Thymus (tissue), 2 donors: ENCODE results near the gene GGN. TPM values are rescaled to one million over a fixed set of nuclear protein-coding genes. Genes with fewer than 3 reads are reported as not detected.

ENCODE experiments used
- polyA plus RNA-seq: library from polyadenylated mRNA; stranded (reverse); fragments of 200-250 nt; gene quantifications from one replicate; pipeline ENCODE4 v1.2.3, GENCODE V29; 2013
- total RNA-seq: library from RNA; stranded (reverse); fragments of 120-200 nt; gene quantifications from one replicate; pipeline ENCODE4 v1.2.4, GENCODE V29; 2013
- donor health status: healthy.

Gene GGN
- total and polyA plus RNA-seq, 2 donors = 0.07 TPM; not detected in 1

Other genes with a start within 250 kb of the GGN start
- gene DPF1, start 163.8 kb downstream of the GGN start, total RNA-seq = 0.24 TPM
- gene DPF1, start 163.8 kb downstream of the GGN start, polyA plus RNA-seq = 0.09 TPM
- gene PPP1R14A, start 131.7 kb downstream of the GGN start, total RNA-seq = 0.52 TPM
- gene PPP1R14A, start 131.7 kb downstream of the GGN start, polyA plus RNA-seq = 59.0 TPM
- gene SPINT2, start 123.5 kb downstream of the GGN start, total RNA-seq = 107 TPM
- gene SPINT2, start 123.5 kb downstream of the GGN start, polyA plus RNA-seq = 253 TPM
- 4.9 TPM for gene C19orf33, start 83.8 kb downstream of the GGN start, total RNA-seq
- gene C19orf33, start 83.8 kb downstream of the GGN start, polyA plus RNA-seq = 93.6 TPM
- 34.2 TPM for gene YIF1B, start 72.1 kb downstream of the GGN start, total RNA-seq
- 46.6 TPM for gene YIF1B, start 72.1 kb downstream of the GGN start, polyA plus RNA-seq
- 3.4 TPM for gene KCNK6, start 68.2 kb downstream of the GGN start, total RNA-seq
- gene KCNK6, start 68.2 kb downstream of the GGN start, polyA plus RNA-seq = 5.2 TPM
- gene CATSPERG, start 52.2 kb downstream of the GGN start, total RNA-seq = 1.5 TPM
- gene CATSPERG, start 52.2 kb downstream of the GGN start, polyA plus RNA-seq = 5.8 TPM
- gene PSMD8, start 13.5 kb downstream of the GGN start, total RNA-seq = 169 TPM
- 64.5 TPM for gene PSMD8, start 13.5 kb downstream of the GGN start, polyA plus RNA-seq
- gene SPRED3, start 663 bp upstream of the GGN start, total RNA-seq = under 0.01 TPM
- gene SPRED3, start 663 bp upstream of the GGN start, polyA plus RNA-seq = 0.27 TPM
- gene FAM98C, start 15.1 kb upstream of the GGN start, total RNA-seq = 12.6 TPM
- 22.0 TPM for gene FAM98C, start 15.1 kb upstream of the GGN start, polyA plus RNA-seq
- gene RASGRP4, start 38.2 kb upstream of the GGN start, total RNA-seq = 1.1 TPM
- gene RASGRP4, start 38.2 kb upstream of the GGN start, polyA plus RNA-seq = 1.7 TPM
- 1.1 TPM for gene RYR1, start 45.7 kb upstream of the GGN start, total RNA-seq
- 1.8 TPM for gene RYR1, start 45.7 kb upstream of the GGN start, polyA plus RNA-seq
- 24.6 TPM for gene MAP4K1, start 229.9 kb upstream of the GGN start, total RNA-seq
- 82.9 TPM for gene MAP4K1, start 229.9 kb upstream of the GGN start, polyA plus RNA-seq
- gene EIF3K, start 231.2 kb upstream of the GGN start, total RNA-seq = 317 TPM
- 268 TPM for gene EIF3K, start 231.2 kb upstream of the GGN start, polyA plus RNA-seq